GM12873 (cell line): ENCODE measurements around the gene NOP9.
A peak's percentile ranks its signal among the peaks of the same experiment; 100 is the strongest.

ENCODE experiments used
- TF ChIP-seq, protein P1 (sequence below): IDR thresholded peaks from 2 replicates; pipeline ENCODE4 v1.5.1; 2012; ENCODE audit warnings: low read depth, mild to moderate bottlenecking, moderate library complexity, low read length, control low read depth; ENCODE audit not compliant: insufficient read depth; ENCODE audit errors: missing control alignments

NOP9 gene

GRCh38 chr14:24272467-24272866 is 27.2 kb upstream of the NOP9 start:
- TF ChIP-seq, protein P1, sequence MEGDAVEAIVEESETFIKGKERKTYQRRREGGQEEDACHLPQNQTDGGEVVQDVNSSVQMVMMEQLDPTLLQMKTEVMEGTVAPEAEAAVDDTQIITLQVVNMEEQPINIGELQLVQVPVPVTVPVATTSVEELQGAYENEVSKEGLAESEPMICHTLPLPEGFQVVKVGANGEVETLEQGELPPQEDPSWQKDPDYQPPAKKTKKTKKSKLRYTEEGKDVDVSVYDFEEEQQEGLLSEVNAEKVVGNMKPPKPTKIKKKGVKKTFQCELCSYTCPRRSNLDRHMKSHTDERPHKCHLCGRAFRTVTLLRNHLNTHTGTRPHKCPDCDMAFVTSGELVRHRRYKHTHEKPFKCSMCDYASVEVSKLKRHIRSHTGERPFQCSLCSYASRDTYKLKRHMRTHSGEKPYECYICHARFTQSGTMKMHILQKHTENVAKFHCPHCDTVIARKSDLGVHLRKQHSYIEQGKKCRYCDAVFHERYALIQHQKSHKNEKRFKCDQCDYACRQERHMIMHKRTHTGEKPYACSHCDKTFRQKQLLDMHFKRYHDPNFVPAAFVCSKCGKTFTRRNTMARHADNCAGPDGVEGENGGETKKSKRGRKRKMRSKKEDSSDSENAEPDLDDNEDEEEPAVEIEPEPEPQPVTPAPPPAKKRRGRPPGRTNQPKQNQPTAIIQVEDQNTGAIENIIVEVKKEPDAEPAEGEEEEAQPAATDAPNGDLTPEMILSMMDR: no peak

GRCh38 chr14:24273422-24273998 is 26.1 kb upstream of the NOP9 start:
- TF ChIP-seq, protein P1: peak; percentile 45

GRCh38 chr14:24274101-24274543 is 25.5 kb upstream of the NOP9 start:
- TF ChIP-seq, protein P1: no peak

DNA sequence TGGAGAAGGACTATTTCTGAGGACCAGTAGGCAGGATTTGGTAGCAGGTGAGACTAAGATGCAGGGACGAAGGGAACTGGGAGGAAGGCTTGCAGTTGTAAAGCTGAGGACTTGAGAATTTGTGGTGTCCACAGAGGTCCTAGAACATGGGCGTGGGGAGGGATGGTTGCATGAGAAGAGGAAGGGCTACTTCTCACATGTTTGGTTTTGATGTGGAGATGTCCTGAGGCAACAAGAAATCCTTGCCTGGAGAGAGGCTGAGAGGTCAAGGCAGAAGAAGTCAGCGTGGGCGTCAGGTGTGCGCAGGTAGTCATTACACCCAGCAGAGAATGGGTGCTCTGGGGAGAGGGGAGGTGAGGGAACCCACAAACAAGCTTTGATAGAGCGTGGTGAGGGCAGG is 22.6 kb upstream of the NOP9 start:
- TF ChIP-seq, protein P1: no peak

DNA sequence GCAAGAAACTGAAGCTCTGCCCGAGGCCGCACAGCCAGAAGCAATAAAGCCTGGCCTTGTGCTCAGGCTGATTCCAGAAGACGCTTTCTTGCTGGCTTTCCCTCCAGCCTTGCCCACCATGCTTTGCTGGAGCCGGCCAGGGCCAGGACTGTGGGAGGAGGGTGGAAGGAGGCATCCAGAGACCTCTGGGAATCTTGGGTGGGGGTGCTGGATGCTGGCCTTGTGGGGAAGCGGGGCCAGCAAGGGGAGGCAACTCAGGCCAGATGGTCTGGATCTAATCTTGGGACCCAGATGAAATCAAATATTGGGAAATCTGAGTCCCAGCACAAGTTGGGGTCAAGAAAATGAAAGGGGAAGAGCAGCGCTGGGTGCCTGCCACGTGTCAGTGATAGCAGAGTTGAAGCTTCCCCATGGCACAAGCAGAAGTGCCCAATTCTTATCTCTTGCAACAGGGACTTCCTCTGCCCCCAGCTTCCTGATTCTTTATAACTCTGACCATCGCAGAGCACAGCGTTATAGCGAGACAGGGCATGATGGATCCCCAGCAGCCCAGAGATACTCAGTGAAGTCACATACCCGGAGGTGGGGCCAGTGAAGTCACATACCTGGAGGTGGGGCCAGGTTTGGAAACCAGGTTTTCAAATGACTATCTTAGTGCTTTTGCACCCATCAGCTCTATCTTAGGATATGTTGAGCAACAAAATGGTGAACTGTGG is 21.9 kb upstream of the NOP9 start:
- TF ChIP-seq, protein P1: no peak

GRCh38 chr14:24278424-24278823 is 21.2 kb upstream of the NOP9 start:
- TF ChIP-seq, protein P1: no peak

DNA sequence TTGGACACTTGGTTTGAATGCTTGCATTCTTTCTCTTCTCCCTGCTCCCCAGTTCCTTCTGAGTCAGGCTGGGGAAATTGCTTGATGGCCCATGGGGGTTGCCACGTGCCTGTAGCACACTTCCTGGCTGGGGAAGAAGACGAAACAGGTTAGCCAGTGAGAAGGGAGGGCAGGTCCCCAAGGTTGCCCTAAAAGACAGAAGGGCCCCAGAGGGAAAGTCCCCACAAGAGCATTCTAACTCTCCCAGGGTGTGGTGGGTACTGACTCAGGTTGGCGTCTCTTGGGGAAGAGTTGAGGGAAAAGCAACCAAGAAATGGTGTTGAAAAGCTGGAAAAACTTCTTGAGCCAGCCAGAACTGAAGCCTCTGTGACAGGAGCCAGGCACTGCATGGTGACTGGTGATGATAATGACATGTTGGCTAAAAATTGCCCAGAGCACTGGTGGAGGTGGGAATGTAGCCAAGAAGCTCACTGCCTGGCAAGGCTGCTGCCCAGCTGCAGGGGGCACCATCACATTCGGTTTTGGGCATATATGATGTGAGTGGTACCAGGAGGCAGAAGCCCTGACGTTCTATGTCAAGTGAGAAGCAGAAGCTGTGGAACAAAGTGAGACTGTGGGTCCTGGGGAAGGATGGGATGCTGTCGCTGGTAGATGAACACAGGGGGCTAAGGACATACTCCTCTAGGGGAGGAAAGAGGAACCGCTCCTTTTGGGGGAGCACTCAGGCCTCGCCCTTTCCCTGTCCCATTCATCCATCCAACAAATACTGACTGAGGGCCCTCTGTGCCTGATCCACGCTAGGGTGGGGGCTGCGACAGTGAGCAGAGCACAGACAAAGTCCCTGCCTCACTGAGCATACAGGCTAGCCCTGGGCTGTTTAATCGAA is 20.1 kb upstream of the NOP9 start:
- TF ChIP-seq, protein P1: peak; percentile 52
